GM23338 (cell line): ENCODE data around the gene COL9A3.

Source experiments
- CREB1 ChIP-seq: fragments of 250-450 bp; sonication (Bioruptor Pico); IDR thresholded peaks from 2 replicates; pipeline ENCODE4 v1.5.0; 2020; ENCODE audit warnings: low read depth, mild to moderate bottlenecking, moderate library complexity
- CTCF ChIP-seq, 2 experiments: fragments of 200-600 bp in 1 of 2; sonication (generic) in 1 of 2; conservative IDR thresholded peaks; 2 replicates each; pipeline versions ENCODE4 v1.5.1 to v1.6.1; 2016 to 2017; ENCODE audit warnings: antibody characterized with exemption in 2 of 2, low read depth in 2 of 2, mild to moderate bottlenecking in 2 of 2, moderate library complexity in 1 of 2
- EZH2 ChIP-seq: fragments of 200-600 bp; sonication (generic); IDR thresholded peaks from one replicate; pipeline ENCODE4 v1.8.0; 2017; ENCODE audit warnings: antibody characterized with exemption, mild to moderate bottlenecking, low read depth; ENCODE audit not compliant: unreplicated experiment
- EZH2phosphoT487 ChIP-seq: fragments of 200-600 bp; sonication (generic); IDR thresholded peaks from one replicate; pipeline ENCODE4 v1.8.1; 2018; ENCODE audit warnings: antibody characterized with exemption; ENCODE audit not compliant: unreplicated experiment
- JUNB ChIP-seq: IDR thresholded peaks from one replicate; pipeline ENCODE4 v1.6.1; 2016; ENCODE audit warnings: antibody characterized with exemption; ENCODE audit not compliant: unreplicated experiment
- POLR2AphosphoS5 ChIP-seq: IDR thresholded peaks from 2 replicates; pipeline ENCODE4 v1.6.1; 2016; ENCODE audit warnings: antibody characterized with exemption, low read depth
- STAT1 ChIP-seq: IDR thresholded peaks from one replicate; pipeline ENCODE4 v1.6.1; 2016; ENCODE audit warnings: antibody characterized with exemption; ENCODE audit not compliant: unreplicated experiment
- ZNF114 ChIP-seq: fragments of 250-450 bp; sonication (Bioruptor Pico); IDR thresholded peaks from 2 replicates; pipeline ENCODE4 v1.5.0; 2020; ENCODE audit warnings: mild to moderate bottlenecking, moderate library complexity
- ZNF331 ChIP-seq: fragments of 250-450 bp; sonication (Bioruptor Pico); IDR thresholded peaks from 2 replicates; pipeline ENCODE4 v1.5.0; 2020; ENCODE audit warnings: low read depth, mild to moderate bottlenecking, moderate library complexity
- TF ChIP-seq, protein P1 (sequence below): IDR thresholded peaks from one replicate; pipeline ENCODE4 v1.6.1; 2018; ENCODE audit warnings: antibody characterized with exemption; ENCODE audit not compliant: unreplicated experiment
- TF ChIP-seq, protein P2 (sequence below): IDR thresholded peaks from 2 replicates; pipeline ENCODE4 v1.6.1; 2016; ENCODE audit warnings: antibody characterized with exemption
- TF ChIP-seq, protein P3 (sequence below): fragments of 250-450 bp; sonication (Bioruptor Pico); IDR thresholded peaks from 2 replicates; pipeline ENCODE4 v1.5.0; 2020; ENCODE audit warnings: mild to moderate bottlenecking, moderate library complexity

DNA sequence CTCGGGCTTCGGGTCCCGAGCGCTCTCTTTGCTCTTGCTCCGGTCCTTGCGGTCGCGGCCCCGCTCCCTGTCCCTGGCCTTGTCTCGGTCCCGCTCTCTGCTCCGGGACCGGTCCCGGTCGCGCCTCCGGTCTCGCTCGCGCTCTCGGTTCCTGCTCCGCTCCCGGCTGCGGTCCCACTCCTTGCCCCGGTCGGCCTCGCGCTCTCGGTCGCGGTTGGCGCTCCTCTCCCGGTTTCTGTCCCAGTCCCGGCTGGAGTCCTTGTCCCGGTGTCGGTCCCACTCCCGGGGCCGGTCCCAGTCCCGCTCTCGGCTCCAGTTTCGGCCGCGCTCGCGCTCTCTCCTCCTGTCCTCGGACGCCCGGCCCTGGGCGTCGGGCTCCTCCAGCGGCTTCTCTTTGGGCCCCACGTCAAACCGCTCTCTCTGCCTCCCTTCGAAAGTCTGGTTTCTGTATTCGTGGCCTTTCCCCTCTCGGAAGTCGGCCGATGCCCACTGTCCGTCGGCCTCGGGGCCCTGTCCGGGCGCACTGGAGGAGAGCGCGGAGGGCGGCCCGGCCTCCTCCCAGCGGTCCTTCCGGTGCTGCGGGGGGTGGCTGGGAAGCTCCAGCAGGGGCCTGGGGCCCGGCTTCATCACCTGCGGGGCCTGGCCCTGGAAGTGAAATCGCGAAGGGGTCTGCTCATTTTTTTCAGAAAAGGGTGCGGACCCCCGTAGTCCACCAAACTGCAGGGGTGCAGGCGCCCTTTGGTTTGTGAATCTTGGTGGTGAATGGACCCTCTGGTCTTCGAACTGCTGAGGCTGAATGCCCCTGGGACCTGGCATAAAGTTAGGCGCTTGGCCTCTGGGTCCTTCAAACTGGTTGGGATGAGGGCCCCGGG, 62.7 kb downstream of the COL9A3 start:
- TF ChIP-seq CTCF (conservative IDR thresholded peaks at IDR 0.05; ENCODE audit: low read depth in 2 of 2) (no peak), POLR2AphosphoS5 (no peak), EZH2phosphoT487 (no peak), EZH2 (no peak), CREB1 (CRISPR knock-in tag) (no peak), JUNB (no peak), ZNF331 (CRISPR knock-in tag) (no peak), ZNF114 (CRISPR knock-in tag) (no peak), STAT1 (no peak)
- TF ChIP-seq, protein P1, sequence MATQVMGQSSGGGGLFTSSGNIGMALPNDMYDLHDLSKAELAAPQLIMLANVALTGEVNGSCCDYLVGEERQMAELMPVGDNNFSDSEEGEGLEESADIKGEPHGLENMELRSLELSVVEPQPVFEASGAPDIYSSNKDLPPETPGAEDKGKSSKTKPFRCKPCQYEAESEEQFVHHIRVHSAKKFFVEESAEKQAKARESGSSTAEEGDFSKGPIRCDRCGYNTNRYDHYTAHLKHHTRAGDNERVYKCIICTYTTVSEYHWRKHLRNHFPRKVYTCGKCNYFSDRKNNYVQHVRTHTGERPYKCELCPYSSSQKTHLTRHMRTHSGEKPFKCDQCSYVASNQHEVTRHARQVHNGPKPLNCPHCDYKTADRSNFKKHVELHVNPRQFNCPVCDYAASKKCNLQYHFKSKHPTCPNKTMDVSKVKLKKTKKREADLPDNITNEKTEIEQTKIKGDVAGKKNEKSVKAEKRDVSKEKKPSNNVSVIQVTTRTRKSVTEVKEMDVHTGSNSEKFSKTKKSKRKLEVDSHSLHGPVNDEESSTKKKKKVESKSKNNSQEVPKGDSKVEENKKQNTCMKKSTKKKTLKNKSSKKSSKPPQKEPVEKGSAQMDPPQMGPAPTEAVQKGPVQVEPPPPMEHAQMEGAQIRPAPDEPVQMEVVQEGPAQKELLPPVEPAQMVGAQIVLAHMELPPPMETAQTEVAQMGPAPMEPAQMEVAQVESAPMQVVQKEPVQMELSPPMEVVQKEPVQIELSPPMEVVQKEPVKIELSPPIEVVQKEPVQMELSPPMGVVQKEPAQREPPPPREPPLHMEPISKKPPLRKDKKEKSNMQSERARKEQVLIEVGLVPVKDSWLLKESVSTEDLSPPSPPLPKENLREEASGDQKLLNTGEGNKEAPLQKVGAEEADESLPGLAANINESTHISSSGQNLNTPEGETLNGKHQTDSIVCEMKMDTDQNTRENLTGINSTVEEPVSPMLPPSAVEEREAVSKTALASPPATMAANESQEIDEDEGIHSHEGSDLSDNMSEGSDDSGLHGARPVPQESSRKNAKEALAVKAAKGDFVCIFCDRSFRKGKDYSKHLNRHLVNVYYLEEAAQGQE, result no peak
- TF ChIP-seq, protein P2, sequence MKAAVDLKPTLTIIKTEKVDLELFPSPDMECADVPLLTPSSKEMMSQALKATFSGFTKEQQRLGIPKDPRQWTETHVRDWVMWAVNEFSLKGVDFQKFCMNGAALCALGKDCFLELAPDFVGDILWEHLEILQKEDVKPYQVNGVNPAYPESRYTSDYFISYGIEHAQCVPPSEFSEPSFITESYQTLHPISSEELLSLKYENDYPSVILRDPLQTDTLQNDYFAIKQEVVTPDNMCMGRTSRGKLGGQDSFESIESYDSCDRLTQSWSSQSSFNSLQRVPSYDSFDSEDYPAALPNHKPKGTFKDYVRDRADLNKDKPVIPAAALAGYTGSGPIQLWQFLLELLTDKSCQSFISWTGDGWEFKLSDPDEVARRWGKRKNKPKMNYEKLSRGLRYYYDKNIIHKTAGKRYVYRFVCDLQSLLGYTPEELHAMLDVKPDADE, result no peak
- TF ChIP-seq, protein P3, sequence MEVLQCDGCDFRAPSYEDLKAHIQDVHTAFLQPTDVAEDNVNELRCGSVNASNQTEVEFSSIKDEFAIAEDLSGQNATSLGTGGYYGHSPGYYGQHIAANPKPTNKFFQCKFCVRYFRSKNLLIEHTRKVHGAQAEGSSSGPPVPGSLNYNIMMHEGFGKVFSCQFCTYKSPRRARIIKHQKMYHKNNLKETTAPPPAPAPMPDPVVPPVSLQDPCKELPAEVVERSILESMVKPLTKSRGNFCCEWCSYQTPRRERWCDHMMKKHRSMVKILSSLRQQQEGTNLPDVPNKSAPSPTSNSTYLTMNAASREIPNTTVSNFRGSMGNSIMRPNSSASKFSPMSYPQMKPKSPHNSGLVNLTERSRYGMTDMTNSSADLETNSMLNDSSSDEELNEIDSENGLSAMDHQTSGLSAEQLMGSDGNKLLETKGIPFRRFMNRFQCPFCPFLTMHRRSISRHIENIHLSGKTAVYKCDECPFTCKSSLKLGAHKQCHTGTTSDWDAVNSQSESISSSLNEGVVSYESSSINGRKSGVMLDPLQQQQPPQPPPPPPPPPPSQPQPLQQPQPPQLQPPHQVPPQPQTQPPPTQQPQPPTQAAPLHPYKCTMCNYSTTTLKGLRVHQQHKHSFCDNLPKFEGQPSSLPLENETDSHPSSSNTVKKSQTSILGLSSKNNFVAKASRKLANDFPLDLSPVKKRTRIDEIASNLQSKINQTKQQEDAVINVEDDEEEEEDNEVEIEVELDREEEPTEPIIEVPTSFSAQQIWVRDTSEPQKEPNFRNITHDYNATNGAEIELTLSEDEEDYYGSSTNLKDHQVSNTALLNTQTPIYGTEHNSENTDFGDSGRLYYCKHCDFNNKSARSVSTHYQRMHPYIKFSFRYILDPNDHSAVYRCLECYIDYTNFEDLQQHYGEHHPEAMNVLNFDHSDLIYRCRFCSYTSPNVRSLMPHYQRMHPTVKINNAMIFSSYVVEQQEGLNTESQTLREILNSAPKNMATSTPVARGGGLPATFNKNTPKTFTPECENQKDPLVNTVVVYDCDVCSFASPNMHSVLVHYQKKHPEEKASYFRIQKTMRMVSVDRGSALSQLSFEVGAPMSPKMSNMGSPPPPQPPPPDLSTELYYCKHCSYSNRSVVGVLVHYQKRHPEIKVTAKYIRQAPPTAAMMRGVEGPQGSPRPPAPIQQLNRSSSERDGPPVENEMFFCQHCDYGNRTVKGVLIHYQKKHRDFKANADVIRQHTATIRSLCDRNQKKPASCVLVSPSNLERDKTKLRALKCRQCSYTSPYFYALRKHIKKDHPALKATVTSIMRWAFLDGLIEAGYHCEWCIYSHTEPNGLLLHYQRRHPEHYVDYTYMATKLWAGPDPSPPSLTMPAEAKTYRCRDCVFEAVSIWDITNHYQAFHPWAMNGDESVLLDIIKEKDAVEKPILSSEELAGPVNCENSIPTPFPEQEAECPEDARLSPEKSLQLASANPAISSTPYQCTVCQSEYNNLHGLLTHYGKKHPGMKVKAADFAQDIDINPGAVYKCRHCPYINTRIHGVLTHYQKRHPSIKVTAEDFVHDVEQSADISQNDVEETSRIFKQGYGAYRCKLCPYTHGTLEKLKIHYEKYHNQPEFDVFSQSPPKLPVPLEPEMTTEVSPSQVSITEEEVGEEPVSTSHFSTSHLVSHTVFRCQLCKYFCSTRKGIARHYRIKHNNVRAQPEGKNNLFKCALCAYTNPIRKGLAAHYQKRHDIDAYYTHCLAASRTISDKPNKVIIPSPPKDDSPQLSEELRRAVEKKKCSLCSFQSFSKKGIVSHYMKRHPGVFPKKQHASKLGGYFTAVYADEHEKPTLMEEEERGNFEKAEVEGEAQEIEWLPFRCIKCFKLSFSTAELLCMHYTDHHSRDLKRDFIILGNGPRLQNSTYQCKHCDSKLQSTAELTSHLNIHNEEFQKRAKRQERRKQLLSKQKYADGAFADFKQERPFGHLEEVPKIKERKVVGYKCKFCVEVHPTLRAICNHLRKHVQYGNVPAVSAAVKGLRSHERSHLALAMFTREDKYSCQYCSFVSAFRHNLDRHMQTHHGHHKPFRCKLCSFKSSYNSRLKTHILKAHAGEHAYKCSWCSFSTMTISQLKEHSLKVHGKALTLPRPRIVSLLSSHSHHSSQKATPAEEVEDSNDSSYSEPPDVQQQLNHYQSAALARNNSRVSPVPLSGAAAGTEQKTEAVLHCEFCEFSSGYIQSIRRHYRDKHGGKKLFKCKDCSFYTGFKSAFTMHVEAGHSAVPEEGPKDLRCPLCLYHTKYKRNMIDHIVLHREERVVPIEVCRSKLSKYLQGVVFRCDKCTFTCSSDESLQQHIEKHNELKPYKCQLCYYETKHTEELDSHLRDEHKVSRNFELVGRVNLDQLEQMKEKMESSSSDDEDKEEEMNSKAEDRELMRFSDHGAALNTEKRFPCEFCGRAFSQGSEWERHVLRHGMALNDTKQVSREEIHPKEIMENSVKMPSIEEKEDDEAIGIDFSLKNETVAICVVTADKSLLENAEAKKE, result no peak
